CD4-positive, alpha-beta T cell treated with Interleukin-15 for 1 hour (primary cell): ENCODE data around the gene STARD3NL.
"Not testable (repeated sequence)": the region's sequence is repeated elsewhere in the genome, so short reads cannot be mapped to it uniquely, and the experiment has no call there.

ENCODE experiments used
- DNase-seq: peaks from one replicate; pipeline ENCODE4 v3.0.0-alpha.2; 2020

STARD3NL gene, protein sequence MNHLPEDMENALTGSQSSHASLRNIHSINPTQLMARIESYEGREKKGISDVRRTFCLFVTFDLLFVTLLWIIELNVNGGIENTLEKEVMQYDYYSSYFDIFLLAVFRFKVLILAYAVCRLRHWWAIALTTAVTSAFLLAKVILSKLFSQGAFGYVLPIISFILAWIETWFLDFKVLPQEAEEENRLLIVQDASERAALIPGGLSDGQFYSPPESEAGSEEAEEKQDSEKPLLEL

DNA sequence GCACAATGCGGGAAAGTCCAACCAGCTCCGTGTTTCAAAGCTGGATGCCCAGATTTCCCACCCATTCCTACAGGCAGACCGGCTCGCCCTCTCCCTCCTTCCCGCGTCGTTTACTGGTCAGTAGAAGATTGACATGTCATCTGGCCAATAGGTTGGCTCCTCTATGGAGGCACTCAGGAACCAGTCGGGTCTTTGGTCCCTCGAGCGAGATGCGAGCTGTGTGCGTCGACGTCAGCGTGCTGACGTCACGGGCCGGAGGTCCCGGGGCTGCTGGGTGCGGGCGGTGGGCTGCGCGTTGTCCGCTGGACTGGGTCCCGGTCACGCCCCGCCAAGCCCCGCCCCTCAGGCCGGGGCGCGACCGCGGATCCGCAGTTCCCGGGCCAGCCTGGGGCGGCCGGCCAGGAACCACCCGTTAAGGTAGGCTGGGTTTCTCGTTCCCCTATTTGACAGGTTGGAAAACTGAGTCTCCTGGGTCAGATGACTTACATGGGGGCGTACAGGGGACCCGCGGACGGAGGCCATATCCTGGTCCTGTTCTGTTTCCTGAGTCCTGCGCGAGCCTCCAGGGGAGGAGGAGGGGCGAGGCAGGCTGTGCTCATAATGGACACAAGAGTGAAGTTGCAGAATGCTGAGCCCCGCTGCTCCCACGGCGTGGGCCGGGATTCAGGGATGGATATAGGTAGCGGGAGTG, at the start of gene STARD3NL:
TSS of gene STARD3NL (plus strand) at position 242 of the 691 bp plus-strand sequence. CDS start 29,260 bp downstream, outside the sequence.
- DNase-seq: peak; percentile 97

DNA sequence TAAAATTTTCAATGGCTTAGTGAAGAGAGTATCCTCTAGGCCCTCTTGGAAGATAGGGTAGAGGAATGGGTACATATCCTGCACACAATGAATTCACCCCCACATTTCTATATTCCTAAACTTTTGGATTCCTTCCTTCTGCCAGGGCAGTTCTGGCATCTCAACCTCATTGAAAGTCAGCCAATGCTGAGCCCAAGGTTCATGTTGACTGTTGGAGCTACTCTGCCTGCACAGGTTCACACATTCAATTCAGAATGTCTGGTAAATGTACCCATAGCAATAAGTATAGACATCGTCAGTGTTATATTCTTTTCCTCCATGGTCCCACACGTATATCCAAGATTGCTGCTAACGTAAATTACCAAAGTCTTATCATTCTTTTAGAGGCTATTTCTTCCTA, 48.9 kb upstream of the STARD3NL start:
- no peak for DNase-seq

DNA sequence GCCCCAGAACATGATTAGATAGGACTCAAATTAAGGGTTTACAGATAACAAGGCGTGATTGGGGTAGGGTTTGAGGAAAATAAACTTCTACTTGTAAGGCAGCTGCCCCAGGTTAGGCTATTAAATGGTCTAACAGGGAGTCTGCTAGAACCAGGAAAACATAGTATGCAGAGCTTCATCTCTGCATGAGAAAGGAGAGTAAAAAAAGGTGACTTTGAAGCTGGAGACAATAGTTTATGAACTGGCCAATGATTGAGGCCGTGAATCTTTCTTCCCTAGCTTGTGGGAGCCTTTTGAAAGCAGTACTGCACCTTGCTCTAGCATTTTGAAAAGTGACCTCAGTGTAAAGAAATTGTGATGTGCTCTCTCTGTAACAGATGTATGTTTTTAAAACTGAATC, 48.5 kb upstream of the STARD3NL start:
- DNase-seq: no peak

DNA sequence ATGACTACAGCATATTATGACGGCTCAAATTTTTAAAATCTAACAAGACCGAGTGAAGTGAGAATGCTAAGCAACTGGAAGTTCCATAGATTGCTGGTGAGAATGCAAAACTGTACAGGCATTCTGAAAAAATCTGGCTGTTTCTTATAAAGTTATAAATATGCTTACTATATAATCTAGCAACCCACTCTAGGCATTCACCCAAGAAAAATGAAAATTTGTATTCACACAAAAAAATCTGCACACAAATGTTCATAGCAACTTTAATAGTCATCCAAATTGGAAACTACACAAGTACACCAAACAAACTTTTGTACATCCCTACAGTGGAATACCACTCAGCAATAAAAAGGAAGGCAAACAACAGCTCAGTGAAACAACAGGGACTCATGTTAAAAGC, 39.9 kb upstream of the STARD3NL start:
- DNase-seq: no peak

DNA sequence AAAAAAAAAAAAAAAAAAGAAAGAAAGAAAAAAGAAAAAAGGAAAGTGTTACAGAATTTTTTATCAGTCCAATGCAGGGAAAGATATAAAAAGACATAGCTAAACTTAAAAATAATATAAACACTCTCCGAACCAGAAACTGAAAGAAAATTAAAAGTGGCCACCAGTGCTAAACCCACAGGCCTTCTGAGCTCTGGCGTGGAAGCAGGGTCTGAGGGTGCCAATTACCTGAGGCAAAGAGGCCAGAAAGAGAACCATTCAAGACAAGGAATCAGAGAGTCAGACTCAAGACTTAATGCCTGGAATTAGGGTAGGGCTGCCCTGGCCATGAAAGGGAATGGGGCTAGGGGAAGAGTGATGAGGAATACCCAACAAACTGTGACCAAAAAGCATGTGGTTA, 36.9 kb upstream of the STARD3NL start:
- DNase-seq: no peak

DNA sequence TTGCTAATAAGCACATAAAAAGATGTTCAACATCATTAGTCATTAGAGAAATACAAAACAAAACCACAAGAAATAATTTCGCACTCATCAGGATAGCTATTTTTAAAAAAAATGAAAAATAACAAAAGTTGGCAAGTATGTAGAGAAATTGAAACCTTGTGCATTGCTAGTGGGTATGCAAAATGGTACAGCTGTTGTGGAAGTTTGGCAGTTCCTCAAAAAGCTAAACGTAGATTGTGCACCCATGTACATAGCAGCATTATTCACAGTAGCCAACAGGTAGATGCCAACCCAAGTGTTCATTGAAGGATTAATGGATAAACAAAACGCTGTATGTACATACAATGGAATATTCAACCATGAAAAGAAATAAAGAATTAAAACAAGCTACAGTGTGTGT, 35.3 kb upstream of the STARD3NL start:
- DNase-seq: no peak

DNA sequence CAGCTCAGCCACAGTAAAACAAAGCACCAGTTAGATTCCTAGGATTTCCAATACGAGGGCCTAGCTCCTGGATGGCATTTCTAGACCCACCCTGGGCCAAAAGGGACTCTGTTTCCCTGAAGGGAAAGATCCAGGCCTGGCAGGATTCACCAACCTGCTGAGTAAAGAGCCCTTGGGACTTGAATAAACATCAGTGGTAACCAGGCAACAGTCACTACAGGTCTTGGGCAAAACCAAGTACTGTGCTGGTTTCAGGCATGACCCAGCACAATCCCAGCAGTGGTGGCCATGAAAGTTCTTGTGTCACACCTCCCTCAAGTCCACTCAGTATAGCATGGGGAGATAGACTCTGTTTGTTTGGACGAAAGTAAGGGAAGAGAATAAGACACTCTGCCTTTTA, 31.0 kb upstream of the STARD3NL start:
- no peak for DNase-seq

DNA sequence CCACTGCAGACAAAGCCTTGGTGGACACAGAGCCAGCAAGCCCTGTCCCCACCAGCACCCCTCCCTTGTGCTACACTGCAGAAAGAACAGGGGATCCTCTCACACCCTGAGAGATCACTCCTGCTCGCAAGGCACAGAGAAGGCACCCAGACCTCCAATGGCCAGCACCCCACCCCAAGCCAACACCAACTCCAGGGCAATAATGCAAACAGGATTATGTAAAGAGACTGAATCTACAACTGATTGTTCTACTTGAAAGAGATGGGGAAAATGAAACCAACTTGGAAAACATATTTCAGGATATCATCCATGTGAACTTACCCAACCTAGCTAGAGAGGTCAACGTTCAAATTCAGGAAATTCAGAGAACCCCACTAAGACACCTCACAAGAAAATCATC, 26.5 kb upstream of the STARD3NL start:
- DNase-seq: no peak

DNA sequence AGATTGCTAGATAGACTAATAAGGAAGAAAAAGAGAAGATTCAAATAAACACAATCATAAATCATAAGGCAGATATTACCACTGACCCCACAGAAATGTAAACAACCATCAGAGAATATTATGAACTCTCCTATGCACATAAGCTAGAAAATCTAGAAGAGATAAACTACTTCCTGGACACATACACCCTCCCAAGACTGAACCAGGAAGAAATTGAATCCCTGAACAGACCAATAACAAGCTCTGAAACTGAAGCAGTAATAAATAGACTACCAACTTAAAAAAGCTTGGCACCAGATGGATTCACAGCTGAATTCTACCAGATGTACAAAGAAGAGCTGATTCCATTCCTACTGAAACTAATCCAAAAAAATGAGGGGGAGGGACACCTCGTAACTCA, 24.5 kb upstream of the STARD3NL start:
- DNase-seq: no peak

DNA sequence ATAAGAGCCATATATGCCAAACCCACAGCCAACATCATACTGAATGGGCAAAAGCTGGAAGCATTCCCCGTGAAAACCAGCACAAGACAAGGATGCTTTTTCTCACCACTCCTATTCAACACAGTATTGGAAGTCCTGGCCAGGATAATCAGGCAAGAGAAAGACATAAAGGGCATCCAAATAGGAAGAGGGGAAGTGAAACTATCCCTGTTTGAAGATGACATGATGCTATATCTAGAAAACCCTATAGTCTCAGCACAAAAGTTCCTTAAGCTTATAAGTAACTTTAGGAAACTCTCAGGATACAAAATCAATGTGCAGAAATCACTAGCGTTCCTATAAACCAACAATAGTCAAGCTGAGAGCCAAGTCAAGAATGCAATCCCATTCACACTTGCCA, 23.8 kb upstream of the STARD3NL start:
- no peak for DNase-seq

DNA sequence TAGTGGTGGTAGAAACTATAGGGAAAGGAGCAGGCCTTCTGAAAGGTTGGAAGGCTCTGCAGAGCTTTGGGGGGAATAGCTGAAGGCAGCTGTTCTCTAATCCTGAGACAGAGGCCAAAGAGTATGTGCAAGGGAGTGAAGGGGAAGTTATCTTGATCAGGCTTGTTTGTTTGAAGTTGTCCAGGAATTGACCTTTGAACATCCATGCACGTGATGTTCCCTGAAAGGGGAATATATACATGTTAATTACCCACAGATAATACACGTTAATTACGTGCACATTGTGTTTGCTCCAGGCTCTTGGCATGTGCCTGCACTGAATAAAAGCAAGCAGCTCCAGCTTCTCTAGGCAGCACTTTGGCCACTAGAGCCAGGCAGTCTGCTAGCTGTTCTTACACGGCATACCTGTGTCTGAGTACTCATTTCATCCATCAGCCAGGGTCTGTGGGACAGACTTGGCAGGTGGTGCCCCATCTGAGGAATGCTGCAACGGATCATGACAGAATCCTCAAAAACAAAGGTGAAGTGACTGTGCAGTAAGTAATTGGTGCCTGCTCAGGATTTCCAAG, 18.0 kb upstream of the STARD3NL start:
- DNase-seq: no peak

DNA sequence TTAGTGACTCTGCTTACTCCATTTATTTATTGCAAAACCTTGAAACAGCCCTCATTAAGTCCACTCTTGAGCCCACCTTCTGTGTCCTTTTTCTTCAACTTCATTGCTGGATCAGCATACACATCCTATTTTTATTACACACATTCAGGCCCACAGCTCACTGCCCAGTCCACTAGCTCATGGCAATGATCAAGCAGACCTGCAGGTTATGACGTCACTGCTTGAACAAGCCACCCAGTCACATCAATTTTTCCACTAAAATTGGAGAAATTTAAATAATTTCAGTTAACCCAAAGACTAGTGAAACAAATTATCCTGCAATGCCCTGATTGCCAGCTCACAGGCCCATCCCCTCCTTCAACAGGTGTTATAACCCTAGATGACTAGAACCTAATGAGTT, 16.0 kb upstream of the STARD3NL start:
- no peak for DNase-seq

DNA sequence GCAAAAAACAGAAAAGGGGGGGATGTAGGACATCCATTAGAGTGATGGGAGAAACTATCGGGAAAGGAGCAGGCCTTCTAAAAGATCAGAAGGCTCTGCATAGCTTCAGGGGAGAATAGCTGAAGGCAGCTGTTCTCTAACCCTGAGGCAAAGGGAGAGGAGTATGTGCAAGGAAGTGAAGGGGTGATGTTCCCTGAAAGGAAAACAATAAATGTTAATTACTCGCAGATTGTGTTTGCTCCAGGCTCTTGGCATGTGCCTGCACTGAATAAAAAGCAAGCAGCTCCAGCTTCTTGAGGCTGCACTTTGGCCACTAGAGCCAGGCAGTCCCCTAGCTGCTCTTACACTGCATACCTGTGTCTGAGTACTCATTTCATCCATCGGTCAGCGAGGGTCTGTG, 14.4 kb upstream of the STARD3NL start:
- DNase-seq: no peak

DNA sequence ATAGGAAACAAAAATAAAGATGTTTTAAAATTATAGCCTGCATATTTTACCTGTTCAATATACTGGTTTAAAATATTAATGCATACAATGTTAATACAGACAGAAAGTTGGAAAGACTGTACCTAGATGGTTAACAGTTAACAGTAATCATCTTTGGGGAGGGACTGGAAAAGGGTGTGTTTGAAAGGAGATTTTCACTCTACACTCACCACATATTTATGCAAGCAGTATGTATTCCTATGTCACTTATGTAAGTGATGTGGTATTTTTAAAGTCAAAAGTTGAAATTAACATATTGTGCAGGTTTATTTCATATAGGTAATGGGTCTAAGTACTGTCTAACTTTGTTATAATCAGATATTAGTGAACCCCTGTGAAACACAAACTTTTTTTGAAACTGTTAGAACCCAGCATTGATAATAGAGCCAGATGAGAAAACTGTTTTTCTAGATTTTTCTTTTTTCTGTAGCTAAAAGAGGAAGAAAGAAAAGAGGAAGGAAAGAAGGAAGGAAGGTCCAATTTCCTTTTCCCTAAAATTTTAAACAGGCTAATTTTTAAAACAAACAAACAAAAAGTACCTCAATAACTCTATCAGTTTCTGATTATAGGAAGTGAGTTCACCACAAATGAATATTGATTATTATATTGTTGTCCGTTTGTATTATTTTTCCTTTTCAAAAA, 9.0 kb upstream of the STARD3NL start:
- DNase-seq: no peak

DNA sequence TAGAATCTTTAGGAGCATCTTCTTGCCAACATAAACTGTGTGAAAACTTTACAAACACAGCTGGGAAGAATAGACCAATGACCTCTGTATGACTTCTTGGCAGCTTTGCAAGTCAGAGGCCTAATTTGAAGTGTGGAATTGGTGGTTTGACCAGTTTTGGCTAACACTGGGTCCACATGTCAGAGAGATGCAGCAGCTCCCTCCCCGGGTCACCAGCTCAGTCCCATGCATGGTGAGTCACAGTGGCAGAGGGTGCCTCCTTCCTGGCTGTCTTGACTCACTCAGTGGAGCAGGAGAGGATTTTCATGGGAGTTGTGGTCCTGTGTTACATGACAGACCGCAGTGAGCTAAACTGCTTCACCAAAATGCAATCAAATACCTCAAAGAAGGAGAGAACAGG, 8.2 kb upstream of the STARD3NL start:
- peak; percentile 43 for DNase-seq

DNA sequence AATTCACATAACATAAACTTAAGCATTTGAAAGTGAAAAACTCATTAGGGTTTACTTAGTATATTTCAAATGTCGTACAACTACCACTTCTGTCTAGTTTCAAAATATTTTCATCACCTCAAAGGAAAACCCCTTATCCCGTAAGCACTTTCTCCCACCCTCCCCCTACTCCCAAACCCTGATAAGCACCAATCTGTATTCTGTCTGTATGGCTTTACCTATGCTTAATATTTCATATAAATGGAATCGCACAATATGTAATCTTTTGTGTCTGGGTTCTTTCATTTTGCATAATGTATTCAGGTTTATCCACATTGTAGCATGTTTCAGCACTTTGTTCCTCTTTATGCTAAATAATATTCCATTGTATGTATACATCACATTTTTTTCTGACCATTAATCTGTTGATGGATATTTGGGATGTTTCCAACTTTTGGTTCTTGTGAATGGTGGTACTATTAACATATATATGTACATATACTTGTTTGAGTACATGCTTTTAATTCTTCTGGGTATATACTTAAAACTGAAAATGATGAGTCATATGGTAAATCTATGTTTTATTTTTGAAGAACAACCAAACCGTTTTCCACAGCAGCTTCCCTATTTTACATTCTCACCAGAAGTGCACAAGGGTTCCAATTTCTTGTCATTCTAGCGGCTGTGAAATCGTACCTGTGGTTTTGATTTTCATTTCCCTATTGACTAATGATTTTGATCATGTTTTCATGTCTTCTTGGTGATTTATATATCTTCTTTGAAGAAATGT, 6.2 kb upstream of the STARD3NL start:
- no peak for DNase-seq

DNA sequence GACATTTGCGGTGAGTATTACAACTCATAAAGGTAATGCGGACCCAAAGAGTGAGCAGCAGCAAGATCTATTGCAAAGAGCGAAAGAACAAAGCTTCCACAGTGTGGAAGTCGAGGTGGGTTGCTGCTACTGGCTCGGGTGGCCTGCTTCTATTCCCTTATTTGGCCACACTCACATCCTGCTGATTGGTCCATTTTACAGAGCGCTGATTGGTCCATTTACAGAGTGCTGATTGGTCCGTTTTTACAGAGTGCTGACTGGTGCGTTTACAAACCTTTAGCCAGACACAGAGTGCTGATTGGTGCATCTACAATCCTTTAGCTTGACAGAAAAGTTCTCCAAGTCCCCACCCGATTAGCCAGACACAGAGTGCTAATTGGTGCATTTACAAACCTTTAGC, 2.5 kb upstream of the STARD3NL start:
- not testable (repeated sequence) for DNase-seq

DNA sequence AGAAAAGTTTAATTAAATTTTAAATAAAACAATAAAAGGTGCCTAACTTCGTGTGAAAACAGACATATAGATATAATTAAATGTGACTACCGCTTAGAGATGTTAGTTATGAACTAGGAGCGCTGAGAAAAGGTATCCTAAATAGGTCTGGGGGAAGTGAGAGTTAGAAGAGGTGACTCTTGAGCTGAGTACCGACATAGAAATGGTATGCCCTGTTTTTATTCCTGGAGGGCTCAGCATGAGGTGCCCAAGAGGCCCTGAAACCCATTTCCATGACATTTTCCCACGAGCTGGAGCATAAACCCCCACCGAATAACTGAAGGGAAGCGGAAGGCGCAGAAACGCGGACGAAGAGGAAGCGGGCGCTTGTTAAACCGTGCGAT, 433 bp upstream of the STARD3NL start:
- no peak for DNase-seq

DNA sequence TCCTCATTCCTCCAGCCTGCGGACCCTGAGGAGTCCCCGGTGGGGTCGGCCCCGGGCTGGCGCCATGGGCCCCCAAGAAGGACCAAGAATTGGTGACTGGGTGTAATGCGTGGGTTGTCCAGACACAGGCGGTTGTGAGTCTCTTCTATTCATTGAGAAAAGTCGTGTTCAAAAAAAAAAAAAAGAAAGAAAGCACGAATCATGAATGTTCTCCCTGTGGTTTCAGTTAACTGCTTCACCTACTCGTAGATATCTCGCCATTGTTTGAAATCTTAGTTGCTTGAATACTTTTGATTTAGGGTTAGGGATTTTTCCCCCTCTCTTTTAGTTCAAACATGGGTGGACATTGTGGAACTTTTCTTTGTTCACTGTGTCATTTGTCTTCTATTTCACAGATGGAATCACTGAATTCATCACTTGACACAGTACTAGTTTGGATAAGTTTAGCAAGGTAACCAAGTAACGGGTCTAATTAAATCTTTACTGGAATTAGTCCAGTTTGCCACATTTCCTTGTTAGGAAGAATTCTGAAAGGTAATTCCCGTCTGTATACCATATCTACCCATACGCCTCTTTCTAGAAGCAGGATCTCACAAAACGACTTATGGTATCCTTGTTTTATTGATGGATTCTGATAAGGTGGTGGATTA, 775 bp downstream of the STARD3NL start:
- DNase-seq: peak; percentile 54

DNA sequence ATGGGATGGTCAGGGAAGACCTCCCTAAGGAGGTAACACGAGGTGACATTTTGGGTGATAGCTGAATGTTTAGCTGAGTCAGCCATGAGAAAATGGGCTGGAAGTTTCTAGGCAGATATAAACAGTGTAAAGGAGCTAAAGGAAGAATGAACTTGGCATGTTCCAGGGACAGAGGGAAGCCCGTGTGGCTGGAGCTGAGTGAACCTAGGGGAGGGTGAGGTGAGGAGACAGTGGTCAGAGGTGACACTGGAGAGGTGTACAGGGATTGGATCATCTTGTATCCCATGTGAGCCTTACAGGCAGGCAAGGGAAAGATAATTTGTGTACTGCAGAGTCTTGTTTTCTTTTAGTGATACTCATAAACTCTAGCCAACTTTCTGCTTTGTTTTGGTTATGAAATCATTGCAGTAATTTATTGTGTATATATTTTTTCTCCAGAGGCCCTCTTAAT, 1.8 kb downstream of the STARD3NL start:
- no peak for DNase-seq

DNA sequence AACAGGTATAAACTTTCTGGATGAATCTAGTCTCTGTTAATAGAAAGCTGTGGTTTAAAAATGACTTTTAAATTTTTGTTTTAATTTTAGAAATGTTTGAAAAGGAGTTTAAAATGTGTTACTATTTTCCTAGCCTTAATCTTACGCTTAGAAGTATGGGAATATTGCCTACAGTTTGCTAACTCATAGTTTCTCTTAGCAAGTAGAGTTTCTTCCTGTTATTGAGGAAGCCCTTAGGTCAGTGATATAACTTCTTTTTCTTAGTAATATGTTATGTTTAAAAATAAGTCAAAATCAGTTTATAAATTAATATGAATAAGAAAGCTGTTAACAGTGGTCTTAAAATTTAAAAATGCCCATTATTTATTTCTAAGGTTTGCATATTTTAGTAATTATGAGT, 3.1 kb downstream of the STARD3NL start:
- no peak for DNase-seq

DNA sequence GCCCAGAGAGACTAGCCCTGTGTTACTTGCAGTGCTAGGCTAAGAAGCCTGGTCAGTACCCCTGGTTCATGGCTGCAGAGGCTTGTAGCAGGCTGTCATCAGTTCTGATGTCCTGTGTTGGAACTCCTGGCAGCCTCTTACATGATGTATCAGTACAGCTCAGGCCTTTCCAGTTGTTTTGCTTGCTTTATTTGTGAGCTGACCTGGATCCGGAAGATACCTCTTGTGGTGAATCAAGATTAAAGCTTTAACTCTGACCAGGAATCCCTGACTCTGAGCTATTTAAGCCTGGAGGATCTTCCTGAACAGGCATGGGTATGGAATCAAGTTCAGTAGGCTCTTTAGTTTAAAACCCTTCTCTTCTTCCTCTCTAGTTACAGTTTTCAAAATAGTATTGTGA, 4.4 kb downstream of the STARD3NL start:
- DNase-seq: no peak
